Smooth muscle cell of trachea (primary cell): Measurements from ENCODE around the gene IGFALS. TPM values are rescaled to one million over a fixed set of nuclear protein-coding genes. Genes with fewer than 3 reads are reported as not detected.

Source experiments
- total RNA-seq: library from RNA; depleted of rRNA; stranded (reverse); fragments of >200 nt; gene quantifications from 2 replicates; pipeline ENCODE4 v1.2.1, GENCODE V29; 2014

The IGFALS gene
- under 0.01 and 0.15 TPM in 2 replicates for total RNA-seq

DNA sequence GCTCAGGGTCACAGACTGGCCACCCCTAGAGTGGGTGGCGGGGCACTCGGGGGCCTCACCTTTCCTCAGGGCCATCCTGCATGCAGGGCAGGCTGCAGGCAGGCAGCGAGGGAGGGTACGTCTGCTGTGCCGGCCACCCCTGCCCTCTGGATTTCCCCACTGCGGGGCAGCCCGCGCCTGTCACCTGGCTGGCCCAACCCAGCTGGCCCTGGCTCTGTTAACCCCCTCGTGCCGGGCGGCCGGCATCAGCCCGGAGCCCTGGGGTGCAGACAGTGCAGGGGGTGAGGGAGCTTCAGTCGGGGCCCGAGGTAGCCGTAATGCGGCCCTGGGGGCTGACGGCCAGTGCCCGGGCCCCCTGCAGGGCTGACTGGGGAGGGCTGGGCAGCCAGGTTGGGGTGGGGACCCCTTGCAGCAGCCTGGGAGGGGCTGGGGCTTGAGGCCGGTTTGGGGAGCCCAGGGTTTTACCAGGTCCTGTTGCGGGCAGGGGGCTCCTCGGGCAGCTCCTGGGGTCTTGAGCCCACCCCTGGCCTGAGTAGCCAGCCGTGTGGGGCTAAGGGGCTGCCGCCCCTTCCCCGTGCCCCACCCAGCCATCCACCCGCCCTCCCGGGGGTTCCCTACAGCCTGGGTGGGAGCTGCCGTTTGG lies at the start of gene IGFALS:
IGFALS (minus strand) TSS at position 128 of the 643 bp plus-strand sequence; CDS start at position 75, 53 bp downstream.

GRCh38 chr16:1826691-1827573 lies 33.4 kb upstream of the IGFALS start, which contains the start of the genes FAHD1 and HAGH:
TSS of gene FAHD1 (plus strand) at chr16:1827206. CDS start at chr16:1827239, 33 bp downstream.
TSS of gene HAGH (minus strand) at chr16:1826825. CDS start at chr16:1826787, 38 bp downstream.

DNA sequence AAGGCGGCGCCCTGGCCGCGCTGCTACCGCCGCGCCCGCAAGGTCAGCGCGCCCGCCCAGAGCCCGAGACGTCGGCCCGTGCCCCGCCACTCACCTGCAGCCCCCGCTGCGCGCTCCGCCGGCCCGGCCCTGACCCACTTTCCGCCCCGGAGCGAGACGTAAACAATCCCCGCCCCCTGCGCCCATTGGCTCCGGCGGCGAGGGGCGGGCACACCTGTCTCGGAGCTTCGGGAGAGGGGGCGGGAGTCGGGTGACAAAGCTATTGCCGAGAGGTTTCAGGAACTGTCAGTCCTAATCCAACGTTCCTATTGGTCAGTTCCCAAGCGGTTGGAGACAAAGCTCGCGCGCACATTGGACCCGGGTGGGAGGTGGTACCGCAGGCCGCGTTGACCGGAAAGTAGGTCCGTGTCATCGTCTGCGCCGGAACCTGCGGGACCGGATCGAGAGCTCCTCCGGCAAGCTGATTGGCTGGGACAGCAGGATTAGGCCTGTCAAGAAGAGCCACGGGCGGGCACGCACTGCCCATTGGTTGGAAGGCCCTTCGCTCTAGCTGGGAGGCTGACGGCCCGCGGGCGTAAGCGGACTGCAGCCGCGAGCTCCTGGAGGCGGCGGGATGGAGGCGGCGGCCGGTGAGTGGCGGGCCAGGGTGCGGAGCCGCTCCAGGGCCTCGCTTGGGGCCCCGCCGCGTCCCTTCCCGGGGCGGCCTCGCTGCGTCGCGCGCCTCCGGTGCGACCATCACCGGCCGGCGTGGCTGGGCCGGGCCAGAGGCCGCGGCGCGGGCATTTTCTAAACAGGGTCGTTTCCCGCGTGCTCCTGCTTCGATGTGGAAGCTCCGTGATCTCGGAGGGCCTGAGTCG lies 10.9 kb downstream of the IGFALS start, which contains the start of the genes NUBP2 and SPSB3:
NUBP2 (plus strand) TSS at position 553 of the 857 bp plus-strand sequence; CDS start at position 614, 61 bp downstream.
SPSB3 (minus strand) TSS at position 164 of the 857 bp plus-strand sequence. CDS start 1,088 bp downstream, outside the sequence.

DNA sequence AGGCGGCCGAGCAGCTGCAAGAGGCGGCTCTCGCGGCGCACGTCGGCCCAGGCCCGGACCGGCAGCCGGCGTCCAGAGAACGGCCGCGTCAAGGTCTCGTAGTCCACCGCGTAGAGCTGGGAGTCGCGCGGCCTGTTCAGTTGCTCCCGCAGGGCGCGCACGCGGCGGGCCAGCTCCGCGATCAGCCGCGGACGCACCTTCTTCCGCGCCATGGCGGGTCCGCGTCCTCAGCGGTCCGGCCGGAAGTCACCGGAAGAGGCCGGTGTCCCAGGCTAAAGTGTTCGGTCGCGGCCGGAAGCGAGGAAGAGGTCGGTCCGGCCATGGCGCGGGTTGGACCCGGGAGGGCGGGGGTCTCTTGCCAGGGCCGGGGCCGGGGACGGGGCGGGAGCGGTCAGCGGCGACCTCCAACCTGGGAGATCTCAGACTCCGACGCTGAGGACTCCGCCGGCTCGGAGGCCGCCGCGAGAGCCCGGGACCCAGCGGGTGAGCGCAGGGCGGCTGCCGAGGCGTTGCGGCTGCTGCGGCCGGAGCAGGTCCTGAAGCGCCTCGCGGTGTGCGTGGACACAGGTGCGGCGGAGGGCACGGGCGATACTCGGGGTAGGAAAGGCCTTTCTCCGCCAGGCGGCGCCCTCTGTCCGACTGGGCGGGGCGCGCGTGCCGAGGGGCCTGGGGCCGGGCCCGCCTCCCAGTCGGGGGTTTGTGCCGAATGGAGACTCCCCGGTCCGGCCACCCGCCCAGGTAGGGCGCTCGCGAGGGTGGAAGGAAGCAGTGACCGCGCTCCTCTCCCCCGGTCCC lies 20.4 kb downstream of the IGFALS start, which contains the start of gene MRPS34:
MRPS34 (minus strand) TSS at position 227 of the 795 bp plus-strand sequence; CDS start at position 212, 15 bp downstream.

DNA sequence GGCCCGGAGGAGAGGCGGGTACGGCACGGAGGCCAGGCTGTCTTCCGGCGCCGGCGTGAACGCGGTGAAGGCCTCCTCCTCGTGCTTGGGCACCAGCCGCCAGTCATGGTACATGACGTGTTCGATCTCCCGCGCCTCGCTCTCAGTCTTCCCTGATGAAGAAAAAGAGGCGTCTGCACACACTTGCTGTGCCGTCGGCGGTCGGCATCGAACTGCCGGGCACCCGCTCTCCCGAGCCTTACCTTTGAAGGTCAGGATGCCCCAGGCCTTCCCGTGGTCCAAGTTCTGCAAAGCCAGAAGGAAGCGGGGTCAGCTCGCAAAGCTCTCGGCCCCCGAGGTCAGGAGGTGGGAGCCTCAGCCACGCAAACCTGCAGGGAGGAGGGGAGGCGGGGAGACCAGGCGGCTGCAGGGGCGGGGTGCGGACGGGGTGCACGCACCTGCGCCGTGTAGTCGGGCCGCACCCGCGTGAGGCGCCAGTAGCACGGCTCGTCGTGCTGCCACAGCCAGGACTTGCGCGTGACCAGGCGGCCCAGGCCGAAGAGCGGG lies 21.1 kb downstream of the IGFALS start, which contains the start of gene EME2:
EME2 (plus strand) TSS at position 449 of the 546 bp plus-strand sequence. CDS start 418 bp downstream, outside the sequence.

DNA sequence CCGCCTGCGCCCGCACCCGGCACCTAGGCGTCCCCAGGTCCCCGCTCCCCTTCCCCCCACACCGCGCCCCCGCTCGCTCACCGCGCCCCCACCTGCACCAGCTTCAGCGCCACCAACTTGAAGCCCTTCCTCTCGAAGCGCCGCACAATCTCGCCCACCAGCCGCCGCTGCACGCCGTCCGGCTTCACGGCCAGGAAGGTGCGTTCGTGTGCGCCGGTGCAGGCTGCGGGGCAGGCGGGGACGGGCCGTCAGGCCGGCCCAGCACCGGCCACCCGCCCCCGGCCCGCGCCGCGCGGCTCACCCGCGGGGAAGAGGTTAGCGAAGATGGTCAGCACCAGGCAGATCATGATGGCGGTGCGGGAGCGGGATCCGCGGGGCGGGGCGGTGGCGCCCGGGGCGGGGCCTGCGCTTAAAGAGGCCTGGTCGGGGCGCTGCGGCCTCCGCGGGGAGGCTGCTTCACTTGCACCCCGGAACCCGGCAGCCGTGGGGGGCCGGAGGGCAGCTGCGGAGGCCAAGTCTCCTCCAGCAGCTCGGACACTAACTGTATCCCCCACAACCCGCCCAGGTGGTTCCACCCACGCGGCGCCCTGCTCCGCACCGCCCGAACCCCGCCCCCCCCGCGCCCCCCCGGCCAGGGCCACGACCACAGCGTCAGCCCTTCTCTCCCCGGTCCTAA lies 22.2 kb downstream of the IGFALS start, which contains the start of gene NME3:
NME3 (minus strand) TSS at position 356 of the 676 bp plus-strand sequence; CDS start at position 347, 9 bp downstream.

Other genes starting within 250 kb of the IGFALS start
- gene IFT140, start 181.6 kb downstream of the IGFALS start, total RNA-seq = 32.1 and 55.1 TPM in 2 replicates
- gene CRAMP1, start 181.3 kb downstream of the IGFALS start, total RNA-seq = 8.6 and 8.8 TPM in 2 replicates
- gene JPT2, start 115.4 kb downstream of the IGFALS start, total RNA-seq = 32.7 and 50.9 TPM in 2 replicates
- 48.4 and 59.9 TPM in 2 replicates for gene MAPK8IP3, start 87.5 kb downstream of the IGFALS start, total RNA-seq
- gene NME3, start 22.2 kb downstream of the IGFALS start, total RNA-seq = 47.7 and 66.5 TPM in 2 replicates
- 13.5 and 18.0 TPM in 2 replicates for gene EME2, start 20.9 kb downstream of the IGFALS start, total RNA-seq
- 73.8 and 84.8 TPM in 2 replicates for gene MRPS34, start 20.6 kb downstream of the IGFALS start, total RNA-seq
- 31.3 and 42.3 TPM in 2 replicates for gene SPSB3, start 11.1 kb downstream of the IGFALS start, total RNA-seq
- 70.0 and 90.2 TPM in 2 replicates for gene NUBP2, start 10.7 kb downstream of the IGFALS start, total RNA-seq
- 25.9 and 33.9 TPM in 2 replicates for gene HAGH, start 33.1 kb upstream of the IGFALS start, total RNA-seq
- 82.9 and 96.4 TPM in 2 replicates for gene FAHD1, start 33.5 kb upstream of the IGFALS start, total RNA-seq
- gene MEIOB, start 78.5 kb upstream of the IGFALS start, total RNA-seq = 0.15 and 0.33 TPM in 2 replicates
- gene HS3ST6, start 124.7 kb upstream of the IGFALS start, total RNA-seq = not detected in 2 replicates
- 6.1 TPM in 2 replicates for gene MSRB1, start 149.5 kb upstream of the IGFALS start, total RNA-seq
- not detected in 2 replicates for gene RPL3L, start 161.0 kb upstream of the IGFALS start, total RNA-seq
- gene NDUFB10, start 165.8 kb upstream of the IGFALS start, total RNA-seq = 139 and 192 TPM in 2 replicates
- gene RPS2, start 171.1 kb upstream of the IGFALS start, total RNA-seq = 1,747 and 2,610 TPM in 2 replicates
- not detected in 2 replicates for gene RNF151, start 173.2 kb upstream of the IGFALS start, total RNA-seq
- gene TBL3, start 178.3 kb upstream of the IGFALS start, total RNA-seq = 40.2 and 56.6 TPM in 2 replicates
- gene NOXO1, start 187.8 kb upstream of the IGFALS start, total RNA-seq = 0.15 TPM in 1 of 2 replicates, not detected in the other
- 14.7 and 17.7 TPM in 2 replicates for gene GFER, start 190.5 kb upstream of the IGFALS start, total RNA-seq
- 4.8 and 9.4 TPM in 2 replicates for gene SYNGR3, start 196.3 kb upstream of the IGFALS start, total RNA-seq
- 27.3 and 27.5 TPM in 2 replicates for gene ZNF598, start 216.1 kb upstream of the IGFALS start, total RNA-seq
- 0.29 and 2.5 TPM in 2 replicates for gene NPW, start 226.1 kb upstream of the IGFALS start, total RNA-seq
- gene NHERF2, start 233.2 kb upstream of the IGFALS start, total RNA-seq = 30.5 and 60.4 TPM in 2 replicates